GM19468 (cell line): ENCODE measurements around the gene RPL19.
"Not testable (repeated sequence)": the region's sequence is repeated elsewhere in the genome, so short reads cannot be mapped to it uniquely, and the experiment has no call there.

Experiments
- ATAC-seq: cut with Tn5 transposase; IDR thresholded peaks from one replicate; pipeline ENCODE4 v1.9.1; 2021; ENCODE audit warnings: mild to moderate bottlenecking, moderate library complexity, moderate number of reproducible peaks; ENCODE audit not compliant: unreplicated experiment; ENCODE audit errors: extremely low read depth

RPL19 gene

DNA sequence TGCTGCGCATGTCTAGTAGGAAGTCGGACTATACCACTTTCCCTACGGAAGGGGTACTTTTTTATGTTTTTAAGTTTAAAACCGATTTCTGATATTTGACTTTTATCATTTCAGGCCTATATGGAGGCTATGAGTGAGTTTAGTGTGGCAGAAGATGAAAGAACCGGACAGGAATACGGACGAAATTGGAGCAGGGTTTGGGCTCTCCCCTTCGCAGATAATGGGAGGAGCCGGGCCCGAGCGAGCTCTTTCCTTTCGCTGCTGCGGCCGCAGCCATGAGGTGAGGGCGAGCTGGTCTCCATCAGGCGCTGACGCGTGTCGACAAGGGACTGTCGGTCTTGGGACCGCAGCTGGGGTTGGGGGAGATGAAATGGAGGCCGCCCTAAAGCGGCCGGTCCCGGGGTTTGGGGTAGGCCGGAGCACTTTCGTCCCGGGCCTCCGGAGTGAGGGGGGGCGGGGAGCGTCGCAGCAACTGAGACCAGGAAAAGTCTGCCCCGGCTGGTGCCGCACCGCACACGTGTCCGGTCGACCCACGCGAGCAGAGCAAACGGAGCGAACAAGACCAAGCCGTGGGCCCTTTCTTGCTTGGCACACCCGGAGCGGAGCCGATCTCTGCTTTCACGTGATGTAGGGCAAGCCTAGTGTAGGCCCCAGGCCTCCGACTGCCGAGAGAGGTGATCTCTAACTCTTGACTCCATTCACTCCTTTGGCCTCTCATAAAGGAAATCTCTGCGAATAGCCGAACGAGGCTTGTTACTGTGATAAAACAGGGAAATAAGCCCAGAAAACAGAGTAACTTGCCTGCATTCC is at the start of gene RPL19:
Gene RPL19 (plus strand): TSS at position 214 of the 810 bp plus-strand sequence. CDS start 62 bp downstream, at position 276.
- peak; percentile 26 for ATAC-seq

GRCh38 chr17:39150795-39151149 is 49.3 kb upstream of the RPL19 start:
- ATAC-seq: no peak

- ATAC-seq: no peak
Observed at GRCh38 chr17:39151150-39151942, 48.7 kb upstream of the RPL19 start, which contains the start of gene PLXDC1. Gene PLXDC1, minus strand, starts transcription at chr17:39151637. Its CDS starts 200 bp downstream, at chr17:39151437.

DNA sequence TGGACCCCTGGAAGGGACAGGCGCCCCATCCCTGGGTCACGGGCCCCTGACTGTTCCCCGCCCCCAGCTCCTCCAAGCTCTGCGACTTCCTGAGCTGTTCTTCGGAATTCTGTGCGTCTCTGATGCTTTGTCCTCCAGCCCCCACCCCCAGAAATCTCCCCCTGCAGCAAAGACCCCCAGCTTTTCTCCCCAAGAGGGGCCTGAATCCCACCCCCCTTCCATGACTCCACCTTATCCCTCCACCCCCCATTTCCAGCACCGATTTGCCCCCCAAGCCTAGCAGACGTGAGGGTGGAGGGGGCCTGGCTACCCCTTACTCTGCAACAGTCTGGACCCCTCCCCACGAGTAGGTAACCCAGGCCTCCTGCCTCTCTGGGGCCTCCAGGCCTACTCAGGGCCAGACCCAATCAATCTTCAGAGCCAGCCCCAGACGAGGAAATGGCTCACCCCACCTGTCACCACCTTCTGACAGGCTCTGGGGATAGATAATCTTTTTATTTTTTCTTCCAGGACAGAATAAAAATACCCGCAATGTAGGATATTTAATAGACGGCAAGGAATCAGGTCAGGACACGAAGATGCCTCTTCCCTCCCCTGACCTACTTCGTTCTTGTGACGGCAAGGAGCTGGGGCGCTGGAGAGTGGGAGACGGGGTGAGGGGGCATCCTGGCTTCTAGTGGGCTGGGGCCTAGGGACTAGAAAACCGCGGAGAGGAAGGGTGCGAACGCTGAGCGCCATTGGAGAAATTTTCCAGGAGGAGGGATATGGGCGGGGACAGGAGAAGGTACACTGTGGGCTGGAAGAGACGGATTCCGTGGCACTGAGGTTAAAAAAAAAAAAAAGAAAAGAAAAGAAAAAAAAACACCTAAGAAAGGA is 47.9 kb upstream of the RPL19 start:
- no peak for ATAC-seq

DNA sequence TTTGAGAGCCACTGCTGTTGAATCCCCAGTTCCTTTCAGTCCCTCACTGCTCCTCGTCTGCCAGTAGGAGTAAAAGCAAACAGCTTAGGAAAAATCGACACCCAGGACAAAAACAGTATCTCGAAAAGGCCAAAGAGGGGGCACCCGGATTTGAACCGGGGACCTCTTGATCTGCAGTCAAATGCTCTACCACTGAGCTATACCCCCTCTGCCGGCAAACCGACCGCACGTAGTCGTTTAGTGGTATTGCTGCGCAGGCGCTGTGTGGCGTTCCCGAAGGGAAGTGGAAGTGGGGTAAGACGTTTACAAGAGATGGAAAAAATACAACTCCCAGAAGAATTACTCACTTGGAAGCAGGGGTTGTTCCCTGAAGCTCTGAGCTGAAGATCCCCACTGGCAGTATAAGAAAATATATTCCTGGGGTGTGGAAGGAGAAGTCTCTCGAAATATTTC is 46.5 kb upstream of the RPL19 start:
- no peak for ATAC-seq

DNA sequence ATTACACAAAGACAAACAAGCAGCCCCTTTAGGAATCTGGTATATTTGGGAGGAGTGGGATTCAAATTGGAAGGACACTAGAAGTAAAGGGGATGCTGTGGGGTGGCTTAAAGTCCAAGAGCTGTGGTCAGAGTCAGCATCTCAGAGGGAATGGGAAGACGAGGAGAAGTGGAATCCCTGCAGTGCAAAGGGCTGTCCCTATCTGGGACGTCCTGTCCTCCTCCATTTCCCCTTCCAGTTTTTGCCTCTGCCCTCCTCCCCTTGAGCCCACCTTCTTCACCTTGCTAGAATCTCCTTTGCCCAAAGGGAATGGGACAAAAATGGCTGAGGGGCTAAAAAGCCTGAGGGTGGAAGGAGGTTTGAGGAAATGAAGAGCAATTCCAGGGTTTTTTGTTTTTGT is 44.4 kb upstream of the RPL19 start:
- ATAC-seq: no peak

- no peak for ATAC-seq
Observed at GRCh38 chr17:39156491-39156890, 43.6 kb upstream of the RPL19 start.

DNA sequence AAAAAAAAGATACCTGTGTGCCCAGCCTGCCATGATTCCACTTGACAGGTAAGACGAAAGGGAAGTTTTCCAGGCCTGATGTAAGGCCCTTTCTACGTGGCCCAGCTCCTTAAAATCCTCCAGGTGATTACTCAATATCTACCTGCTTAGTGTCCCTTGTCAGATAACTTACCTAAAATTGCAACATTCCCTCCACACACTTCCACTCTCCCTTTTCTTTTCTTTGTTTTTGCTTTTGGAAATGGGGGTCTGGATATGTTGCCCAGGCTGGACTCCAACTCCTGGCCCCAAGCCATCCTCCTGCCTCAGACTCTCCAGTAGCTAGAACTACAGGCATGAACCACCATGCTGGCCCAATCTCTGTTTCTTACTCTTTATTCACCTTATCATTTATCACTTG is 41.5 kb upstream of the RPL19 start:
- ATAC-seq: no peak

- ATAC-seq: no peak
Observed at GRCh38 chr17:39161962-39162361, 38.1 kb upstream of the RPL19 start.

DNA sequence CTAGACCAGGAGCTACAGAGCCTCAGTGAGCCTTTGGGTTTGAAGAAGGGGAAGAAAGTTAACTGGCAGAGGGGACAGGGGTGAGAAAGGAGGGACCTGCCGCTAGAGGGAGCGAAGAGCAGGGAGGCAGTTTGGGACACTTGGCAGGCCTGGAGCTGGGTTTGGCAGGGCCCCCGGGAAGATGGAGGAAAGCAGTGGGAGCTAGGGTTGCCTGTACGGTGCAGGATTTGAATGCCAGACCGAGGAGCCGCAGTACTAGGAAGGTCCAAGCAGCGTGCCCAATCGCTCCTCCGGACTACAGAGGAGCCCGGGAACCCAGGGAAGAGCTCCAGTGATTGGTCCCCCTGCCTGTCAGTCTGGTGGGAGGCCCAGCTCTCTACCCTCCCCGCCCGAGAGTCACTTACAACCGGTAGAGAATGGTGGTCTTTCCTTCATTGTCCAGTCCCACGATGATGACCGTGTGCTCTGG is 35.4 kb upstream of the RPL19 start:
- ATAC-seq: no peak

DNA sequence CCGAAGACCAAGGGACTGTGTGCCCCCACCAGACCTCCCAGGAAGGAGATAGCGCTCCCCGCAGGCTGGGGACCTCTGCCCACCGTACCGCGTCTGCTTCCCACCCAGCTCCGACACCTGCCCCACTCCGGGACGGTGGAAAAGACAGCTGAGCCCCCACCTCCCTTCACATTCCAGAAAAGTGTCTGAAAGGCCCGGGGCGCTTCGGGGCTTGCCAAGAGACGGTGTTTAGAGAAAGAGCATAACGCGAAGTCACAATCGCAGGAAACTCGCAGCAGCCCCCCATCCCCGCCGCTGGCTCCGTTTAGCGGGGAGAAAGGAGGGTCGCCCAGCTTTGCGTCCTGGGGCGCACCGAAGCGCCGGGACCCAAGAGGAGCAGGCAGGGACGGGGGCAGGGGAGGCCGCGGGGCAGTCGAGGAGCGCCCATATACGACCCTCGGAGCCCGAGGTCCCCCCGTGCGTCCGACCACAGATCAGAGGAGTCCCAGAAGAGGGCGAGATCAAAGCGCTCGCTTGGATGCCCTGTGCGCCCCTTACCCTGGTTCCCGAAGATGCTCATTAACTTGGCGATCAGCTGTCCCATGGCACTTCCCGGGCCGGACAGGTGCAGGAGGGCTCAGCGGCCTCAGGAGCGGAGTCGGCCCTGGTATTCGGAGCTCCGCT is 34.8 kb upstream of the RPL19 start:
- no peak for ATAC-seq

- no peak for ATAC-seq
Observed at GRCh38 chr17:39165841-39166349, 34.2 kb upstream of the RPL19 start, which contains the start of gene ARL5C. Gene ARL5C, minus strand, starts transcription at chr17:39166161. Its CDS starts 401 bp downstream, at chr17:39165760.

- no peak for ATAC-seq
Observed at GRCh38 chr17:39166437-39167335, 33.4 kb upstream of the RPL19 start.

GRCh38 chr17:39167476-39167875 is 32.6 kb upstream of the RPL19 start:
- no peak for ATAC-seq

GRCh38 chr17:39168503-39168902 is 31.6 kb upstream of the RPL19 start:
- ATAC-seq: not testable (repeated sequence)

DNA sequence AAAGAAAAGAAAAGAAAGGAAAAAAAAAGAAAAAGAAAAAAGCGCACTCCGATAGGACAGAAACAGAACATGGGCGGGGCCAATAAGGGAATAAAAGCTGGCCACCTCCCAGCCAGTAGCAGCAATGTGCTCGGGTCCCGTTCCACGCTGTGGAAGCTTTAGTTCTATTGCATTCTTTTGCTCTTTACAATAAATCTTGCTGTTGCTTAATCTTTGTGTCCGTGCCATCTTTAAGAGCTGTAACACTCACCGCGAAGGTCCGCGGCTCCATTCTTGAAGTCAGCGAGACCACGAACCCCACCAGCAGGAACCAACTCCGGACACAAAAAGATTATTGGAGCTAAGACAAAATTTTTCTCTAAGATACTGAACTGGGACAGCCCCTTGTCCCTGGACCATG is 31.0 kb upstream of the RPL19 start:
- no peak for ATAC-seq

DNA sequence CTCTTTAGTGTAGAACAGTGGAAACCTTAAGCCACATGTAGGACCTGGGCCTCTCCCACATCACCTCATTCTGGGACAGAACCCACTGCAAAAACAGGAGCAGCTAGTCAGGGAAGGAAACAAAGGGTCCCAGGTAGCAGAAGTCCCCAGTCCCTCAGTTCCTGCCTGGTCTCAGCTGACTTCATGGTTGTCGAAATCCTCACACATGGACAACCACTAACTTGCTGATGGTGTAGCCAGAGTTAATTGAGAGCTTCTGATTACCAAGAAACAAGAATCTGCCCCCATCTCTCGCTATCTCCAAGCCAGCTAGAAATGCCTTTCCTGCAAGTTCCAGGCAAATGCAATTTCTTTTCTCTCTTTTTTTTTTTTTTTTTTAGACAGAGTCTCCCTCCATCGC is 30.6 kb upstream of the RPL19 start:
- no peak for ATAC-seq

- no peak for ATAC-seq
Observed at GRCh38 chr17:39170109-39170508, 30.0 kb upstream of the RPL19 start.
